Keratinocyte (primary cell): Measurements from ENCODE around the gene LSM11.

ENCODE experiments used
- EZH2 ChIP-seq: IDR thresholded peaks from one replicate; pipeline ENCODE4 v1.6.1; 2012; ENCODE audit warnings: inconsistent platforms, mild to moderate bottlenecking, low read length, moderate library complexity
- TF ChIP-seq, protein P1 (sequence below), 3 experiments: IDR thresholded peaks in 1 of 3; conservative IDR thresholded peaks in 1 of 3; optimal IDR thresholded peaks in 1 of 3; 2 replicates in 2 of 3; 3 replicates in 1 of 3; pipeline versions ENCODE3 to v1.5.1; 2011; ENCODE audit warnings: low read length in 3 of 3, mild to moderate bottlenecking in 3 of 3, moderate library complexity in 2 of 3, control low read depth in 1 of 3, inconsistent platforms in 1 of 3; ENCODE audit not compliant: insufficient read depth in 2 of 3; ENCODE audit errors: extremely low read depth in 1 of 3

GRCh38 chr5:157741131-157741530, 2.4 kb upstream of the LSM11 start:
- TF ChIP-seq, protein P1, sequence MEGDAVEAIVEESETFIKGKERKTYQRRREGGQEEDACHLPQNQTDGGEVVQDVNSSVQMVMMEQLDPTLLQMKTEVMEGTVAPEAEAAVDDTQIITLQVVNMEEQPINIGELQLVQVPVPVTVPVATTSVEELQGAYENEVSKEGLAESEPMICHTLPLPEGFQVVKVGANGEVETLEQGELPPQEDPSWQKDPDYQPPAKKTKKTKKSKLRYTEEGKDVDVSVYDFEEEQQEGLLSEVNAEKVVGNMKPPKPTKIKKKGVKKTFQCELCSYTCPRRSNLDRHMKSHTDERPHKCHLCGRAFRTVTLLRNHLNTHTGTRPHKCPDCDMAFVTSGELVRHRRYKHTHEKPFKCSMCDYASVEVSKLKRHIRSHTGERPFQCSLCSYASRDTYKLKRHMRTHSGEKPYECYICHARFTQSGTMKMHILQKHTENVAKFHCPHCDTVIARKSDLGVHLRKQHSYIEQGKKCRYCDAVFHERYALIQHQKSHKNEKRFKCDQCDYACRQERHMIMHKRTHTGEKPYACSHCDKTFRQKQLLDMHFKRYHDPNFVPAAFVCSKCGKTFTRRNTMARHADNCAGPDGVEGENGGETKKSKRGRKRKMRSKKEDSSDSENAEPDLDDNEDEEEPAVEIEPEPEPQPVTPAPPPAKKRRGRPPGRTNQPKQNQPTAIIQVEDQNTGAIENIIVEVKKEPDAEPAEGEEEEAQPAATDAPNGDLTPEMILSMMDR (optimal IDR thresholded peaks at IDR 0.05 in 1 of 3, IDR thresholded peaks at IDR 0.05 in 1 of 3, conservative IDR thresholded peaks at IDR 0.05 in 1 of 3; ENCODE audit: extremely low read depth in 1 of 3, insufficient read depth in 2 of 3, low read length in 3 of 3) = no peak
- TF ChIP-seq EZH2 = no peak
